NCI-H128 (cell line): ENCODE data around the gene AGBL1.

ENCODE experiments used
- DNase-seq: peaks from one replicate; lab custom pipeline; 2025; ENCODE audit not compliant: unreplicated experiment; lab: John Stamatoyannopoulos, UW

Gene AGBL1

DNA sequence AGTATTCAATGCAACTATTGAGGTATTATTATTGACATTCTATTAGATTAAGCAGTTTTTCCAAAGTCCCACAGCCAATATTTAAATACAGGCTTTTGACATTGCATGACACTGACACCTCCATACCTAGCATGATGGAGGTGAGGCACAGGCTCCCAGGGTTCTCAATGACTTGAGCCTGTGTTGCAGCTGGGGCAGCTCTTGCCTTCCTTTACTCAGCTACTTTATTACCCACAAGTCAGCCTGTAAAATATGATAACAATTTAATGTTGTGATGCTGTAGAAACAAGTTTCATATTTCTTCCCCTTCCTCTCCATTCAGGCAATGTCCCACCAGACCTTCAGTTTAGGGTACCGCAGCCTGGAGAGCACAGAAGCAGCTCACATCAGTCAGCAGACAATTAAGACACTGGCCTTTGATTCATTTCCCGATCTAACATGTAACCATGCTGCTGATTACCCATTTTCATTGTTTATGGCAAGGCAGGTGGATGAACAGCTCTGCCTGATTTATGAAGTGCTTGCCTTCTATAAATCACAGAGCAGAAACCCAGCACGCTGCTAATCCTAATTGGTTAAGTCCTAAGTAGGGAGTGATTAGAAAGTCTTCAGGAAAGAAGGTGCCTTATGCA lies 826.1 kb downstream of the AGBL1 start:
- no peak for DNase-seq

DNA sequence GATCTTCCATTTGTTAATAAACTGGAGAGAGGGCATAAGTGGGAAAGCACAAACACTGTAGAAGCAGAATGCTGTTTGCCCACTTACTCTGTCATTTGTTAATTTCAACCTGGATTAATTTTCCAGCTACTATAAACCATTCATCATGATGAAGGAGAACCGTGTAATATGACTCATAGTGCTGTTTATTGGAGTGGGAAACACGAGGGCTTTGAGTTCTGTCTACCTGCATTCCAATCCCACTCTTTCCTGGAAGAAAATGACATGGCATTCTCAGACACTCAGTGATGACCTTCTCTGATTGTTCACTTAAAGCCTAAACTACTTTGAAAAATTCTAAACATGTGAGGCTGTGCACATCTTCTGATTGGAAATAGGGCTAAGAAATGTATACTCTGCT lies 826.7 kb downstream of the AGBL1 start:
- DNase-seq = no peak

DNA sequence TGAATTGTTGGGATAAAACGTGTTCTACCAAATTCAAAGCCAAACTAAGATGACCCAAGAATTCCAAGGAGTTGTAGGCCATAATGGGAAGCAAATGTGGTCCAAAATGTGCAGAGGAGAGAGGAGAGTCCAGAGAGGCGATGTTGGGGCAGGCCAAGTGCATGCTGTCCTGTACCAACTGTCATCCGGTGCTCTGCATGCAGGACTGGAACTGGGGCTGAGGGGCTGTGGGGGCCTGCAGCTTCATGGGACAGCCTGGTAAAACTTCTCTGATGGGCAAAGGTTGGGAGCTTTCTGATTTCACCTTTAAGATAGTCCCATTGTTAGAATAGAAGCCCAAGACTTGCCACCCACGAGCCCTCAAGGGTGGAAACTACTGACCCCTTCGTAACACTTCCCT lies 831.4 kb downstream of the AGBL1 start:
- DNase-seq = no peak

- DNase-seq = no peak
Observed at GRCh38 chr15:86912661-86913060, 833.0 kb downstream of the AGBL1 start.

DNA sequence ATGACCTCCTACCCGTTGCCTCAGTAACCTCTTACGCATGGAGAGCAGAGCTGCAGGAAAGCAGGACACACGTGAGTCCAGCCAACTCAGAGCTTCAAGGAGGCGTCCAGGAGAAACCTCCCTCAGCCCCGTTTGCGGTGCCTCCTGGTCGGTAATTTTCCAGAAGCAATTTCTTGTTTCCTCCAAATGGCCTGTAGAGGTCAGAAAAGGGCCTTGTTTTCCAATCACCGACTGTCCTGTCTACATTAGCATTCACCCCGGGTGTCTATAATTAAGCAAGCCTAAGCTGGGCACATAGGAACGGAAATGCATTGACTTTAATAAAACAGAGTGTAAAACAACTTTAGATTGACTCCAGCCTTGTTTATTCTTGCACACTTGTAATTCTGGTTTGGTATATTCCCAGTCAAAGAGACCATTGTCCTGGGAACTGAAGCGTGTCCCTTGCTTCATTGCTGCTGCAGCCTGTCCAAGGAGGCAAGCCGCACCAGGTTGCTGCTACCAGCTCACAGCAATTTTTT lies 836.2 kb downstream of the AGBL1 start:
- no peak for DNase-seq

GRCh38 chr15:86916671-86917360 lies 837.1 kb downstream of the AGBL1 start:
- no peak for DNase-seq

DNA sequence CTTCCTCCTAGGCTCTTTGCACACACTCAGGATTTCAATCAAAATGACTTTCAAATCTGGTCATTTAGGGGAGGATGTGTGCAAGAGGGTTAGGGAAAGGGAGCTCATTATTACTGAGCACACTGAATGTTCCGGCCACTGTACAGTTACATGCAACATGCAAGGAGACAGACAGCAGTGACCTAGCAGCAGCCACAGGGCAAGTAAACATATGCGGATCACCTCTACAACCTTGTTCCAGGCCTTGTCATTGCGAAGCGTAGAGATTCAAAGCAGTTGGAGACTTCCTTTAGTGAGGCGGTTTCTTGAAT lies 837.6 kb downstream of the AGBL1 start:
- no peak for DNase-seq

GRCh38 chr15:86919581-86919980 lies 839.9 kb downstream of the AGBL1 start:
- no peak for DNase-seq

DNA sequence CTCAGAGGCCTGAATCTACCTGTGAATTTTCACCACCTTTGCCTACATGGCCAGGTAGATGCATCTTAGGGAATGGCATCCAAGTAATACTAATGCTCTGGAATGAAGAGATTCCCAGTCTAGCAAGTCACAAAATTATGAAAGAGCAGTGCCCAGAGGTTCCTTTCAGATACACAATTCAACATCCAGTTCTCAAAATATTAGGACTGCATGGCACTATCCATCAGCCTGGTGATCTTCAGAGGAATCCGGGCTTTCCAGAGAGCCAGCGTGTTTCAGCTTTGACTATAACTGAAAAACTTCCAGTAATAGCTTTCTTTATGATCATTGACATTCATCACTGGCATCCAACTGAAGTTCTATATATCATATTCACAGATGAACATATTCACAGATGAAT lies 849.8 kb downstream of the AGBL1 start:
- no peak for DNase-seq

DNA sequence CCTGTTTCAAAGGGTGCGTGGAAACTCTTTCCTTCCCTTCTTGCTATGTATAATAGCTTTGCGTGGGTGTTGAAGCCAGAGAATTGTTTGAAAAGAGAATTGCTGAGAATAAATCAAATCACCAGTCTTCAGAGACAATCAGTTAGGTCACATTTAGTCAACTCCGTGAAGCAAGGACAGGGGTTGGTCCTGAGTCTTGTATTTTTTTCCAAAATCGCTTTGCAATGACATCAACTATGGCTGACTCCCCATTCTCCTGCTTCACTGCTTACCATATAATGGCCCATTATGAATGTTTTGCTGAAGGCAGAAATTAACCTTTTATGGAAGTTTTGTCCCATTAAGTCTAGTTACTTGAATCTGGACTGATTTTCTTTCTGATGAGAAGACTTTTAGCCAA lies 852.8 kb downstream of the AGBL1 start:
- DNase-seq = no peak

DNA sequence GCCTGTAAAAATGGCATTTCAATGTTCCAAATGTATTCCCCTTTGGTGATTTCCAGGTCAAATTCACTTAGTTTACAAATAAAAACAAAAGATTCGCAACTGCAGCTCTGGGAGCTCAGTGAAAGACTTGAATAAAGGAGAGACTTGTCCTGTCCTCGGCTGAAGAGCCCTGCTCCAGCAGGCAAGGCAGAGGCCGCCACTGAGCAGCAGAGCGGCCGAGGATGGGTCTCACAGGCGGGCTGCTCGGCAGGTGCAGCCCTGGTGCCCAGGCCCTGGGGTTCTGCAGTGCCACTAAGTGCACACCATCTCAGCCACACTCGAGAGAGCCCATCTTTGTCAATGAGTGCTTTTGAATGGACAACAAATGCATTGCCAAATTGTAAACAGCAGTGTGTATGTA lies 856.2 kb downstream of the AGBL1 start:
- DNase-seq = no peak

GRCh38 chr15:86942285-86942684 lies 862.6 kb downstream of the AGBL1 start:
- no peak for DNase-seq

DNA sequence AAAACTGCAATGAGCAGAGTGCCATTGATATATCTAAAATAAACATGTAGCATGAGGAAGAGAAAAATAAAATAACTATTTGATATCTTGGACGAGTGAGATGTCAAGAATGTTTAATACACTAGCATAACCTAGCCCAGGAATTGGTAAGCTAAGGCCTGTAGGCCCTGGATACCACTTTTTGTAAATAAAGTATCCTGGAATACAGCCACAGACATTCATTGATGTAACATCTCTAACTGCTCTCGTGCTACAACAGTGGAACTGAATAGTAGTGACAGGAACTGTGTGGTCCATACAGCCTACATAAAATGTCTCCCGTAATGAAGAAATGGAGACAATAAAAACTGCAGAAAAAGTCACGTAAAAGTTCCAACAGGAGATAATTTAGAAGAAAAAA lies 869.0 kb downstream of the AGBL1 start:
- no peak for DNase-seq

- no peak for DNase-seq
Observed at GRCh38 chr15:86959254-86959653, 879.6 kb downstream of the AGBL1 start.

DNA sequence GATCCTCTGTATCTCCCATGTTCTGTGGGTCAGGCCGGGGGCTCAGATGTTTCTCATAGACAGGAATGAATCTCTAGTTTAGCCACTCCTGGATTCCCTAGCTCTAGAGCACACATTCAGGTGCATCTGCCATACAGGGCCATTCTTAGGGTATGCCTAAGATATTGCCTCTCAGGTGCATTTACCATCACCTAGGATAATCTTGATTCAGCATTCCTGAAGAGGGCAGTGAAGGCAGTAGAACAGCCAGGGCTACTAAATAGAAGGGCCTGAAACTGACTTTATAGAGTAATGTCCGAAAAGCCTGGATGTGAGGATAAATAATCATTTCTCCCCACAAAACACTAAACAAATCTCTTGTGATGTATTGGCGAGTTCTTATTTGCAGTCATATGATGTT lies 882.0 kb downstream of the AGBL1 start:
- DNase-seq = no peak

DNA sequence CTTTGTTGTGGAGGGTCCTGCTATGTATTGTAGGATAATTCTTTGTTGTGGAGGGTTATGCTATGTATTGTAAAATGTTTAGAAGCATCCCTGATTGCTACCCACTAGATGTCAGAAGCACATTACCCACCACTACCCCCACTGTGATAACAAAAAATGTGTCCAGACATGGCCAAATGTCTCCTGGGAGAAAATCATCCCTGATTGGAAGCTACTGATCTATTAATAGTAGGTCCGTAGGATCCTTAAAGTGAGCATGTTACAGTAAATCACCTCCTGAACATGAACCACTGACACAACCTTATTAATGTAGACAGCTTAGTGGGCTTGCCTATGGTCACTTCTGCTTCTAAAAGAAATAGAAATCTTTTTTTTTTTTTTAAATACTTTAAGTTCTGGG lies 884.6 kb downstream of the AGBL1 start:
- no peak for DNase-seq

DNA sequence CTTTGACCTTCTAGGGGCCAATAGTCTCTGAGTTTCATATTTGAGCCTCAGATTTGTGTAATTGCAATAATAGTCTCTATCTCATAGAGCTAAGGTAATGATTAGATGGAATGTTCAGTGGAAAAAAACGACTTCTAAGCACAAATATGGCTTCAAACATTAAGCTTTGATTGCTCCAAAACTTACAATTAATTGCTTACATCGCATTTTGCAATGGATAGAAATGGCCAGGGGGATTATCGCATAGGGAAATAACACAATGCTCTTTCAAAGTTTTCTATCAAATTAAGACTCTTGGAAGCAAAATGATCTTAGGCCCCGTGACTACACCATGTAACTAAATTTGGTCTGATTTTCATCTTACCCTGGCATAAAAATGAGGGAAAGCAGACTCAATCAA lies 888.6 kb downstream of the AGBL1 start:
- no peak for DNase-seq

DNA sequence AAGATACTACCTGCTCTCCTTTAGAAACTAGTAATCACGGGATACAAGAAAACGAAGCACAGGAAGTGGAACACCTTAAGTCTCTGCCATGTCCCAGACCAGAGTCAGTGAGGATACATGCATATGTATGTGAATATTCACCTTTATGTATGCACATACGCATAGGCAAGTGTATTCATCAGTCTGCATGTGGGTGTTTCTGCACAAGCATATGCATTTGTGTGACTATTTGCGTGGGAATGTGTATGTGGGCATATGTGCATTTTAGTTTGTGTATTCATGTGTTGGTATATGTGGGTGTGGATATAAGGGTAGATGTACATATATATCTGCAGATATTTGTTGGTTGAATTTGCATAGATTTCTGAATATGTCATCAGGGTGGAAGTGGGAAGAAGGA lies 889.7 kb downstream of the AGBL1 start:
- no peak for DNase-seq

GRCh38 chr15:86973284-86973844 lies 893.7 kb downstream of the AGBL1 start:
- DNase-seq = no peak

DNA sequence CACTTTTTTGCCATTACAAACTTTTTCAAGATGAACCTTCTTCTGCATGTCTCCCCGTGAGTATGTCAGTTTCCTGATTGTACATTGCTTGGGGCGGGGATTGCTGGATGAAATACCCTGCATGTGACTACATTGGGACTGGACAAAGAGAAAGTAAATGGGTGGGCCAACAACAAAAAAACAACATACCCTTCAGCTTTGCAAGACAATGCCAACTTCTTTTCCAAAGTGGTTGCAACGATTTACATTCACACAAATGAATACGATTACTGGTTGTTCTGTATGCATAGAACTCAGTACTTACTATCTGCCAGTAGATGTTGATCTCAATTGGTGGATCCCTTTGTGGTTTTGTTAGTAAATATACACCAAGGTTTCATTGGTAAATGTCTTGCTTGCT lies 908.4 kb downstream of the AGBL1 start:
- no peak for DNase-seq

- DNase-seq = no peak
Observed at GRCh38 chr15:87021751-87022150, 942.1 kb downstream of the AGBL1 start.

- DNase-seq = no peak
Observed at GRCh38 chr15:87031540-87032230, 952.0 kb downstream of the AGBL1 start.
